Loucy (cell line): ENCODE measurements around the gene BBS4.
A peak's percentile ranks its signal among the peaks of the same experiment; 100 is the strongest.
"Not testable (repeated sequence)": the region's sequence is repeated elsewhere in the genome, so short reads cannot be mapped to it uniquely, and the experiment has no call there.

Experiments used
- H2AFZ ChIP-seq: fragments of 200-600 bp; sonication (generic); 2 replicates; pipeline ENCODE4 v1.6.0; 2016; ENCODE audit warnings: antibody characterized with exemption, mild to moderate bottlenecking, low read length, moderate library complexity
- H3F3A ChIP-seq: fragments of 200-600 bp; 2 replicates; pipeline ENCODE4 v1.6.0; 2016; ENCODE audit warnings: antibody characterized with exemption, low read depth, mild to moderate bottlenecking
- H3K27me3 ChIP-seq: fragments of 200-600 bp; sonication (generic); 2 replicates; pipeline ENCODE4 v1.6.1; 2014; ENCODE audit warnings: low read length, mild to moderate bottlenecking; ENCODE audit not compliant: insufficient read depth, poor library complexity, severe bottlenecking
- H3K36me3 ChIP-seq: fragments of 200-600 bp; sonication (generic); 2 replicates; pipeline ENCODE4 v1.6.1; 2016; ENCODE audit warnings: low read length; ENCODE audit not compliant: insufficient read depth
- H3K4me1 ChIP-seq: fragments of 200-600 bp; sonication (generic); 2 replicates; pipeline ENCODE4 v1.5.1; 2014; ENCODE audit warnings: low read length, mild to moderate bottlenecking; ENCODE audit not compliant: insufficient read depth, poor library complexity, severe bottlenecking
- H3K4me2 ChIP-seq: fragments of 200-600 bp; sonication (generic); 2 replicates; pipeline ENCODE4 v1.6.0; 2014; ENCODE audit warnings: antibody characterized with exemption, low read length, low read depth, mild to moderate bottlenecking; ENCODE audit not compliant: poor library complexity, severe bottlenecking
- H3K4me3 ChIP-seq: fragments of 200-600 bp; sonication (generic); 2 replicates; pipeline ENCODE4 v1.5.1; 2014; ENCODE audit warnings: low read length, mild to moderate bottlenecking, mixed read lengths; ENCODE audit not compliant: poor library complexity, severe bottlenecking
- H3K79me2 ChIP-seq: fragments of 200-600 bp; sonication (generic); 2 replicates; pipeline ENCODE4 v1.6.1; 2014; ENCODE audit warnings: low read length; ENCODE audit not compliant: insufficient read depth
- H3K9ac ChIP-seq: fragments of 200-600 bp; sonication (generic); 2 replicates; pipeline ENCODE4 v1.6.0; 2014; ENCODE audit warnings: mild to moderate bottlenecking, low read depth, low read length, moderate library complexity; ENCODE audit not compliant: poor library complexity, severe bottlenecking
- H3K9me2 ChIP-seq: fragments of 200-600 bp; sonication (generic); replicated peaks from 2 replicates; pipeline ENCODE4 v1.6.1; 2016; ENCODE audit warnings: low read depth, low read length, mixed read lengths
- H3K9me3 ChIP-seq: fragments of 200-600 bp; sonication (generic); 2 replicates; pipeline ENCODE4 v1.6.1; 2014; ENCODE audit warnings: mild to moderate bottlenecking, antibody characterized with exemption, low read length, low read depth; ENCODE audit not compliant: insufficient read depth
- H4K20me1 ChIP-seq: fragments of 200-600 bp; sonication (generic); 2 replicates; pipeline ENCODE4 v1.6.0; 2014; ENCODE audit warnings: antibody characterized with exemption, low read length, mild to moderate bottlenecking; ENCODE audit not compliant: insufficient read depth, poor library complexity, severe bottlenecking
- CTCF ChIP-seq: fragments of 200-600 bp; sonication (generic); conservative IDR thresholded peaks from 2 replicates; pipeline ENCODE4 v1.5.1; 2014; ENCODE audit warnings: mild to moderate bottlenecking, antibody characterized with exemption, low read length
- EZH2phosphoT487 ChIP-seq: fragments of 200-600 bp; IDR thresholded peaks from 2 replicates; pipeline ENCODE4 v1.6.1; 2018; ENCODE audit warnings: antibody characterized with exemption, mild to moderate bottlenecking, moderate library complexity, borderline replicate concordance

BBS4 gene

GRCh38 chr15:72685925-72686794 is at the start of gene BBS4, which contains the start of gene HIGD2B:
Gene BBS4, plus strand, starts transcription at chr15:72686207. Its CDS starts 21 bp downstream, at chr15:72686228.
Gene HIGD2B, minus strand, starts transcription at chr15:72686182. Its CDS starts 9,808 bp downstream, at chr15:72676374.
- H3K36me3 ChIP-seq, result no peaks in the 10 kb centered on the region
- no peaks in the 10 kb centered on the region for H3K9me3 ChIP-seq

GRCh38 chr15:72636519-72637282 is 49.3 kb upstream of the BBS4 start:
- H3K79me2 ChIP-seq, H3K9ac ChIP-seq, H3K4me1 ChIP-seq, H3K36me3 ChIP-seq, H2AFZ ChIP-seq, H3K27me3 ChIP-seq, H3K4me3 ChIP-seq, H4K20me1 ChIP-seq, H3K4me2 ChIP-seq, H3F3A ChIP-seq, H3K9me2 ChIP-seq, H3K9me3 ChIP-seq: not testable (repeated sequence)

More at GRCh38 chr15:72685925-72686794, at the start of gene BBS4, which contains the start of gene HIGD2B:
- Histone ChIP-seq H3K9me2 (no peaks in the 10 kb centered on the region), H3F3A (no peaks in the 10 kb centered on the region; the same call in 1 of the 2 replicates), H4K20me1 (no peaks in the 10 kb centered on the region), H3K79me2 (no peaks in the 10 kb centered on the region), H3K4me3 (peak within 1 kb of the TSS; percentile 90), H2AFZ (peak within 1 kb of the TSS; percentile 98), H3K27me3 (no peaks in the 10 kb centered on the region), H3K9ac (peak within 1 kb of the TSS; percentile 77), H3K4me2 (peak within 1 kb of the TSS; percentile 77), H3K4me1 (peaks cover 14% of the 10 kb centered on the region)
- TF ChIP-seq EZH2phosphoT487 (no peak), CTCF (no peak)

- H3K9me2 ChIP-seq, H3K27me3 ChIP-seq, H3F3A ChIP-seq, H3K9ac ChIP-seq, H2AFZ ChIP-seq, H3K4me1 ChIP-seq, H3K4me2 ChIP-seq, H3K9me3 ChIP-seq, H4K20me1 ChIP-seq, H3K79me2 ChIP-seq, H3K36me3 ChIP-seq, H3K4me3 ChIP-seq: not testable (repeated sequence)
Observed at GRCh38 chr15:72639759-72640483, 46.1 kb upstream of the BBS4 start.

- H3K9me2 ChIP-seq, H2AFZ ChIP-seq, H3K36me3 ChIP-seq: not testable (repeated sequence)
Observed at GRCh38 chr15:72642271-72642670, 43.7 kb upstream of the BBS4 start.

GRCh38 chr15:72648631-72649253 is 37.3 kb upstream of the BBS4 start:
- H3K4me2 ChIP-seq, H3K4me1 ChIP-seq, H3K9me3 ChIP-seq, H4K20me1 ChIP-seq, H3K4me3 ChIP-seq, H3K27me3 ChIP-seq, H3K9ac ChIP-seq, H3K36me3 ChIP-seq, H3K79me2 ChIP-seq, H3F3A ChIP-seq, H3K9me2 ChIP-seq, H2AFZ ChIP-seq: not testable (repeated sequence)

More at GRCh38 chr15:72642271-72642670, 43.7 kb upstream of the BBS4 start:
- not testable (repeated sequence) for H3K27me3 ChIP-seq, H3K9ac ChIP-seq, H3K4me1 ChIP-seq, H3K79me2 ChIP-seq, H3K9me3 ChIP-seq, H3K4me2 ChIP-seq, H3K4me3 ChIP-seq, H4K20me1 ChIP-seq, H3F3A ChIP-seq

GRCh38 chr15:72654397-72654796 is 31.6 kb upstream of the BBS4 start, which contains the start of gene GOLGA6B:
Gene GOLGA6B, plus strand, starts transcription at chr15:72654697. Its CDS starts 41 bp downstream, at chr15:72654738.
- not testable (repeated sequence) for H3K79me2 ChIP-seq, H3K9me3 ChIP-seq, H3F3A ChIP-seq, H2AFZ ChIP-seq, H3K27me3 ChIP-seq, H3K4me1 ChIP-seq, H4K20me1 ChIP-seq, H3K4me3 ChIP-seq, H3K9ac ChIP-seq, H3K4me2 ChIP-seq, H3K36me3 ChIP-seq, H3K9me2 ChIP-seq
